Fibroblast of gingiva (primary cell): ENCODE measurements around the gene BACH2.
"Not testable (repeated sequence)": the region's sequence is repeated elsewhere in the genome, so short reads cannot be mapped to it uniquely, and the experiment has no call there.

ENCODE experiments used
- DNase-seq: peaks from one replicate; pipeline ENCODE4 v3.0.0-alpha.2; 2011; ENCODE audit warnings: low read depth

The BACH2 gene

GRCh38 chr6:90296341-90297114 is at the start of gene BACH2:
Gene BACH2 (minus strand): TSS chr6:90296843. CDS start chr6:90008844, 287,999 bp downstream.
- peak; percentile 61 for DNase-seq

- no peak for DNase-seq
Measured at GRCh38 chr6:90343576-90343975, 46.9 kb upstream of the BACH2 start.

- DNase-seq = peak; percentile 33
Measured at GRCh38 chr6:90338409-90338808, 41.8 kb upstream of the BACH2 start.

GRCh38 chr6:90336388-90336947 is 39.8 kb upstream of the BACH2 start:
- no peak for DNase-seq

GRCh38 chr6:90333928-90334327 is 37.3 kb upstream of the BACH2 start:
- DNase-seq = no peak

GRCh38 chr6:90332978-90333543 is 36.4 kb upstream of the BACH2 start:
- DNase-seq = not testable (repeated sequence)

- no peak for DNase-seq
Measured at GRCh38 chr6:90329386-90330077, 32.9 kb upstream of the BACH2 start.

DNA sequence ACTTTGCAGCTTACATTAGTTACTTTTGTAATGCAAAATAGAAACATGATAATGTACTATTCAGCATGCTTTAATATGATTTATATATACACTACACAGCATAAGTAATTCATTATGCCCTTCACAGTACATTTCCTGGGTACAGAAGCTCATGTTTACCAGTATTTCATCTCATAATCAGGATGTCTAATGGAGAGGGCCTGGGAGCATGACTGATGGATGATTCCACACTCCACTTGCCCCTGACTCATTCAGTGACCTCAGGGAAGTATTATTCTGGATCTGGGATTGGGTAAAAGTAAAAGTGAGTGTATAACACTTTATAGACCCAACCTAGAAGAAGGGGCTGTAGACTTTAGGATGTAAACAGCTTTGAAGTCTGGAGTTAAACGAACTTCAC is 31.4 kb upstream of the BACH2 start:
- no peak for DNase-seq

DNA sequence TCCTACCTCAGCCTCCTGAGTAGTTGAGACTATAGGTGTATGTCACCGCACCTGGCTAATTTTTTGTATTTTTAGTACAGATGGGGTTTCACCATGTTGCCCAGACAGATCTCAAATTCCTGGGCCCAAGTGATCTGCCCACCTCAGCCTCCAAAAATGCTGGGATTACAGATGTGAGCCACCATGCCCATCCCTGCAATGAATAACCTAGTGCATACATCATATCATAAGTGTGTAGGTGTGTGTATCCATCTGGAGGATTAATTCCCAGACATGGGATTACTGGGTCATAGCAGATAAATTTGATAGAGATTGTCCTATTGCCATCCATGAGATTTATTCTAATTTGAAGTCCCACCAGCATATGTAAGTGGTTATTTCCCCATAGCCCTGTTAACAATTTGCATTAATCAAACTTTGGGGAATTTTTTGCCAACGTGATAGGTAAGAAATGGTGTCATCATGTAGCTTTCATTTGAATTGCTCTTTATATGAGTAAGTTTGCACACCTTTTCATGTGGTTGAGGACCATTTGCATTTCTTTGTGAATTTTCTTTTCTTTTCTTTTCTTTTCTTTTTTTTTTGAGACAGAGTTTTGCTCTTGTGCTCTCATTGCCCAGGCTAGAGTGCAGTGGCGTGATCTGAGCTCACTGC is 29.9 kb upstream of the BACH2 start:
- DNase-seq = no peak

DNA sequence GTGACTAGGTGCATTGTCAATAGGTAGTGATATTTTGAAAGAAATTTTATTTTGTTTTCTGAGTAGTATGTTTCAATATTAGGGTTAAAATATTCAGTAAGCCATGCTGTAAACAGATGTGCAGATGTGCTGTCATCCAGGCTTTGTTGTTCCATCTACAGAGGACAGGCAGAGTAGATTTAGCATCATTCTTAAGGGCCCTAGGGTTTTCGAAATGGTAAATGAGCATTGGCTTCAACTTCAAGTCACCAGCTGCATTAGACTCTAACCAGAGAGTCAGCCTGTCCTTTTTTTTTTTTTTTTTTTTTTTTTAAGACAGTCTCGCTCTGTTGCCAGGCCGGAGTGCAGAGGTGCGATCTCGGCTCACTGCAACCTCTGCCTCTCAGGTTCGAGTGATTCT is 27.1 kb upstream of the BACH2 start:
- no peak for DNase-seq

DNA sequence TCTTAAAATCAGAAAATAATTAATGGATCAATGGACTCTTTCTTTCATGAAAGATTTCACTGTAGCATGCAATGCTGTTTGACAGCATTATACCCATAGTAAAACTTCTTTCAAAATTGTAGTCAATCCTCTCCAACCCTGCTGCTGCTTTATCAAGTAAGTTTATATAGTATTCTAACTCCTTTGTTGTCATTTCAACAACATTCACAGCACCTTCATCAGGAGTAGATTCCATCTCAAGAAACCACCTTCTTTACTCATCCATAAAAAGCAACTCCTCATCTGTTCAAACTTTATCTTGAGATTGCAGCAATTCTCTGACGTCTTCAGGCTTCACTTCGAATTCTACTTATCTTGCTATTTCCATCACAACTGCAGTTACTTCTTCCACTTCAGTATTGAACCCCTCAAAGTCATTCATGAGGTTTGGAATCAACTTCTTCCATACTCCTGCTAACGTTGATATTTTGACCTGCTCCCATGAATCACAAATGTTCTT is 26.4 kb upstream of the BACH2 start:
- no peak for DNase-seq

DNA sequence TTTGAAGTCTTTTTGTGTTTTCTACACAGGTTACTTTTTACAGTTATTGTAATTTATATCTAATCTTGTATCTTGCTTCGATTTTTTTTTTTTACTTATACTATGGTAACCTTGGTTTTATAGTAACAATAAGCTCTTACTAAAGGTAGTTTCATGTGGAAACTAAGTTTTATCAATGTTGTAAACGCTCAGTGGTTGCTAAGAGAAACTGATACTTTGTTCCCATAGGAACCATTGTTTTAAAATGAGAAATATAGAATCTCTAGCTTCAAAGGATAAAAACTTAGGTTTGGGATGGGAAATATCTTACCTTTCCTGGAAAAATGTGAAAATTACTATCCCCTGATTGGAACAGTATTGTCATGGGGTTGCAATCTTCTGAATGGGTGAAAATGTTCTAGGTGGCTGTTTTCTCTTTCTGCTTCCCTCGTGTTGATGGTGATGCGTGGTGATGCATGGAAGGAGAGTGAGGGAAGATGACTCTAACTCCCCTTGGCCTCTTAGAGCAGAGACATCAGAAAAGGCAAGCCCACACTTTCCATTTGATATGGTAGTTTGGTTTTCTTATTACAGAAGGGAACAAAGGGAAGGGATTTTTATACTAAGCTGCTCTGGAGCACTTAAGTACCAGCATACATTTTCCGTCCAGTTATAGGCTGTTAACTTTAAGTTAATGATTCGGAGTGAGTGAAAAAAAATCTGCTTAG is 23.5 kb upstream of the BACH2 start:
- no peak for DNase-seq

DNA sequence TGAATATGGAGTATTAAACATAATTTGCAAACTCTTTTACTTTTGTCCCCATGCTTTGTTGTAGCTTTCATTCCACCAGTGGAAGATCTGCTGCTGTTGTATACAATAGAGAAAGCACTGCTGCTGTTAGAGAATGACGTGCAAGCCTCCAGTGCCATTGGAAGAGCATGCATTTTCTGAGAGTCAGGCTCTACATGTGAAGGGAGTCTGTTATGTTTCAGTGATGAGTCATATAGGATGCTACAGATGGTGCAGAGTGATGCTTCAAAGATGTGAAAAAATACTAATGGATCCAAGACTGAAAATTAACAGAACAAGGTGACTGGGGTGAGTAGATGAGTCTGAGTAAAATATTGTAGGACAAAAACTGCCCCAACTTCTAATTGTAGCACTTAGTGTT is 22.4 kb upstream of the BACH2 start:
- DNase-seq = no peak

DNA sequence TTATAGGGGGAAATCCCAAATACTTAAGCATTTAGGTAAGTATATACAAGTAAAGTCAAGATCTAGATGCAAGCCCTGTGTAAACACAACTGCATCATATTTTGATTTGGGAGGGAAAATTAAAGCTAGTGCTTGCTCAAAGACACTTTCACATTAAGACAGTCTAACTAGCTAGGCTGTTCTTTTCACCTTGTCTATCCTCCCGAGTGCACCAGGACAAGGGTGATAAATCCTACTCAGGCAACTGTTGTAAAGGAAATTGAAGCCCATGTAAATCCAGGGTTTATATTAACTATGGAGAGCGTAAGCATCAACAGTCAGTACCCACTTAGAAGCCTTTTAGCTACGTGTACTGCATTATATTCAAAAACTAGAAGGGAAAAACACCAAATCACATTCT is 19.3 kb upstream of the BACH2 start:
- no peak for DNase-seq

DNA sequence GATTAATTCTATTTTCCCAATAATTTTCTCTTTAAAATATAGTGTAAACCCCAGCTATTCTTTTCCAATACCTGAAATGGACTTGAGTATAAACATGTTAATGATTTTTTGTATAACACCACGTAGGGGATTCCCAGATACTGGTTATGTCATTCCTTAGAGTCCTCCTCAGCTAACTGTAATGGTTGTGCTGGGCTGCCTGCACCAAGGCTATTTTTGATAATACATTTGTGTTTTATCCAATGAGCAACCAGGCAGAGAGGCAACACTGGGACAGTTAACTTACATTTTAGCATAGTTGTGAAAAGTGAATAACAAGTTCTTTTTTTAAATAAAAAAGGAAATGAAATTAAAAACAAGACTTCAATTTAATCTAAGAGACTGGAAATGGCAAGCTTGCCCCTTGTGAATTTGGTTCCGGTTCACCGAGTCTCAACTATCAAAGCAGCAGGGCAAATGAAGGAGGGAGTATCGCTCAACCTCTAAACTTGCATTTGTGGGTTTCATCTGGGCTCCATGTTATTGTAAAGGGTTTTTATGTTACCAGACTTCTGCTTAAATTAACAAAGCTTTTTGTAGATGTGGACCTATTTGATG is 18.8 kb upstream of the BACH2 start:
- no peak for DNase-seq

GRCh38 chr6:90314514-90314913 is 17.9 kb upstream of the BACH2 start:
- no peak for DNase-seq

GRCh38 chr6:90311569-90311968 is 14.9 kb upstream of the BACH2 start:
- DNase-seq = no peak

- DNase-seq = no peak
Measured at GRCh38 chr6:90305800-90306448, 9.3 kb upstream of the BACH2 start.

- DNase-seq = no peak
Measured at GRCh38 chr6:90304308-90304707, 7.7 kb upstream of the BACH2 start.

GRCh38 chr6:90303039-90303438 is 6.4 kb upstream of the BACH2 start:
- no peak for DNase-seq

DNA sequence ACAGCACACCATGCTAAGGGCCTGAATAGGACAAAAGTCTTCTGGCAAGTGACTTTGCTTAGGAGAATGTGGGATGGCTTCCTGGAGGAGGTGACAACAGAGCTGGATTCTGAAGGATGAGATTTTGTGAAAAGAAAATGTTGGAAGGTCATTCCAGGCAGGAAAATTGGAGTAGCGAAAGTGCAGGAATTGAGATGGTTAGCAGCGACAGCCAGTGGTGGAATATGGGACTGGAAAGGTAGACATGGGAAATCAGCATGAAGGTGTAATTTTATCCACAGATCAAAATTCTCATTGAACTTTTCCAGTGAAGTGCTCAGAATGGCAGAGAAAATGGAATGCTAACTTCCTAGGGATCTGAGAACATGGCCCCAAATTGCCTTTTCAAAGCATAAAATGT is 5.7 kb upstream of the BACH2 start:
- DNase-seq = no peak
